ENCODE results near the gene ADAM12.
A peak's percentile ranks its signal among the peaks of the same experiment; 100 is the strongest.

ADAM12 gene

DNA sequence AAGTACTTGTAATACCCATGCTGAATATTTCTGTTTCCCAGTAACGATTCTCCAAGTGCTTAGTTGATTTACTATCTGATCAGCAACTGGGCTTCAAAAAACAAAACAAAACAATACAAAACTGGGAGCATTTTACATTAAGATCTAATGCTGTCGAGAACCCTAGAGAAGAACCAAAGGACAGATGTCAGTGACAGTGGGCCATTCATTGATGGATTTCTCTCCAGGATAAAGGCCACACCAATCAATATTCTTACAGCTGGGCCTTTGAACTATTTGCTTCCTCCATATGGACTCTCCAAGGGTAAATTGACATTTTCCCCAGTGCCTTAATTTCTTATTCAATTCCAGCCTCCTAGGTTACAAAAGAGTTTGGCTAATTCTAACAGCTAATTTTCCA lies 217.5 kb downstream of the ADAM12 start:
- no peak for DNase-seq

DNA sequence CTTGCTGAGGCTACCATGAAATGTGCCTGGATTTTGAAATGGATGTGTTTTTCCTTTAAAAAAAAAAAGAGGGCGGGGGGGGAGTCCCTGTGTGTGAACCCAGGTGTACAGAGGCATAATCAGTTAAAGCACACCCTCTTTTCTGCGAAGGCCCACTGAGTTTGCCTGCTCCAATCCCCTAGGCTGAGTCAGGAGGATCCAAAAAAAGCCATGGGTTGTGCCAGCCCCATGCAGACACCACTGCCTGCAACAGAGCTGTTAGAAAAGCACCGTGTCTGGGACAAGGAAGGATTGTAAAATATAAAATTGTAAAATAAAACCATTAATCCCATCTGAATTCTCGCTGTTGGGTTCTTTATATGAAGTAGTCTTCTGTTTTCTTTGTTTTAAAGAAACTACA lies 217.9 kb downstream of the ADAM12 start:
- DNase-seq = no peak

DNA sequence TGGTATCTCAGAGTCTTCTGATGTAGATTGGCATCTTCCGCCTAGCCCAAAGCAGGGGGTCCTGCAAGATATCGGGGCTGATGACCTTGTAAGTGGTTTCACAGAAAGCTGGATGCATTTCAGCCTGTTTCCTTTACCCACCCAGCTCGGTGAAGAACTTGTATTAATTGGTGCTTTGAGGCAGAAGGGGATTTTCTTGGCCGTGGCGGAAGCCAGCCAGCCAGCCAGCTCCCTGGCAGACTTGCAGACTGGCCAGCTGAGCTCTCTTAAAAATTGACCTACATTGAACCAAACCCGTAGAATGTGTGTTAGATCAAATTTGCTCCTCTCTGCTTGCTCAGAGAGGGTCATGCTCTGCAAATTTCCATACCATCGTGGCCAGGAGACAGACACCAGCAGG lies 218.4 kb downstream of the ADAM12 start:
- DNase-seq = no peak

DNA sequence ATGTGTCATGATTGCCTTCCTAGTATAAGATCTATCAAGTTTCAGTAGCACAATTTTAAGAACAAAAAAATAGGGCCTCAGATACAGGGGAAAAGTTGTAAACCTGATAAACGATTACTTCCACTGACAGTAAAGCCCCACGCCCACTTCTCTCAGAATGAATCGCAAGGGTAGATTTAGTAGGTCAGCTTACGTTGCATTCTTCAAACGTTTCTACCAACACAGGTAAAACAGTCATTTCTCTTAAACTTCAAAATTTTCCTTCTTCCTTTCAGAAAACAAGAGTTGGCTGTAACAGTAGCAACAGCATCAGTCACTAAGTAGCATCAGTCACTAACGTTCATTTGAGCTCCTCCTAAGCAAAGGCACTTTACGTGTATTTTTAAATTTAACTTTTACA lies 221.5 kb downstream of the ADAM12 start:
- DNase-seq = no peak

DNA sequence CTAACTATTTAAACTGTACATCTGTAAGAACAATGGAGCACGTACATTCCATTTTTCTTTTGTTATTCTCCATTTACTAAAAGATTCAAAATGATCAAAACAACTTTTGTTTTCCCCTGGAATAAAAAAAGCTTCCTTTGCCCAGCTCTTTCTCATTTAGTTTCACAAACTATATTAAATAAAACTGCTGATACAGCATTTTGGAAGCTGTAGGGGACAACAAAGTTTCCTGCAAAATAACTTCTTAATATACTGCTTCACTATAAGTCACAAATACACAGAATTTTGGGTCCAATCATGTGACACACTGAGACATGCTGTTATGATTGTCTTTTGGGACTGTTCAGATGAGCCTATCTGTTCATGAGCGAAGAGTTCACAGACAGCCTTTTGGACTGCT lies 222.4 kb downstream of the ADAM12 start:
- no peak for DNase-seq

DNA sequence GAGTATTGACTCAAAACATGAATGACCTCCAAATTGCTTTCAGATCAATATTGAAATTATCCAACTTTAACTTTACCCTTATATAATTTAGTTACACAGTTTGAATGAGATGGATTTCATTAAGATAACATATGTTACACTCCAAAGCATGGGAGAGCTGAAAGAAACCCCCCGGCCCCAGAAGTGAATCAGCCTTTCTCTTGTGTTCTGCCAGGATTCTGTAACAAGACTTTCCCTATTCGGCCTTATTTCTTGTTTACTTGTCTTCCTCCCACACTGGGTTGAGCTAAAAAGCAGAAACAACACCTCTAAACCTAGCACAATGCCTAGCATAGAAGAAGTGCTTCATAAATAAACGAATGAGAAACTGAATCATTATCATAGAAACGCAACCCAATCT lies 224.8 kb downstream of the ADAM12 start:
- DNase-seq = no peak

DNA sequence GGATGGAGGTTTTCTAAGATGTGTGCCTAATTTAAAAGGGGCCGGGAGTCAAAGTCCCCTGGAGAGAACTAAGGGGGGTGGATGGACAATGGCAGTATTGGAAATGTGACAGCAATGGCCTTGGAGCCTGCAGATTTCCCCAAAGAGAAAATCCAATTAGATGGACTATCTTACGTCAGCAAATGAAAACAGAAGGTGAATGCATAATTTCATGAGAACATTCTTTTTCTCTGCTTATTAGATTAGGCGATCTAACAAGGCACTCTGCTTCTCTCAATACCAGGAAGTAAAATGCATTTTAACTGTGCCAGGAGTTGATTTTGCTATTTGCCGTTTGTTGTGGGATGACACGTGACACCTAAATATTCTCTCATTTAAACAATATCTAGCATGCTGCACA lies 226.6 kb downstream of the ADAM12 start:
- no peak for DNase-seq

DNA sequence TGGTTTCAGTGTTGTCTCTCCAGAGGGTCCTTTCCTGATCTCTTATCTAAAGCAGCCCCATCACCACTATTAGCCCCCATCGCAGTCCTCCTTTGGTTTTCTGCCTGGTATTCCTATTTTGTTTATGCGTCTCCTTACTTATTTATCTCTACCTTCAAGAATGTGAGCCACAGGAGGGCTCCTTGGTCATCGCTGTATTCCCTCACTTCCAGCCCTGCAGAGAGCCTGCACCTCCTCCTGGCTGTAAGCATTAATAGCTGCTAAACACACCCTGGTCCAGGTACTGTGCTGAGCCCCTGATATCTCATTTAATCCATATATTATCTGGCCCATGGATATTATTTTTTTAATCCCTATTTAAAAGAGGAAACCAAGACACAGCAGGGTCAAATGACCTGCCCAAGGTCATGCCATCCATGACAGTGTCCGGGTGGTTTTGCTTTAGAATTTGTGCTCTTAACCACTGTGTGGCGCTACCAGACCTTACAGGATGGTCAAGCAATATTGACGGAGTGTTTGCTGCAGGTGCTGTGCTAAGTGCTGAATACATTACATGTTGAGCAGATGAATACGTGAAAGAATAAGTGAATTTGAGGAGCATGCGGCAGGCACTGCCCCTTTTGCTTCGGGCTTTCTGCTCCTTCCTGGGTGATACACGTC lies 227.2 kb downstream of the ADAM12 start:
- DNase-seq = no peak

DNA sequence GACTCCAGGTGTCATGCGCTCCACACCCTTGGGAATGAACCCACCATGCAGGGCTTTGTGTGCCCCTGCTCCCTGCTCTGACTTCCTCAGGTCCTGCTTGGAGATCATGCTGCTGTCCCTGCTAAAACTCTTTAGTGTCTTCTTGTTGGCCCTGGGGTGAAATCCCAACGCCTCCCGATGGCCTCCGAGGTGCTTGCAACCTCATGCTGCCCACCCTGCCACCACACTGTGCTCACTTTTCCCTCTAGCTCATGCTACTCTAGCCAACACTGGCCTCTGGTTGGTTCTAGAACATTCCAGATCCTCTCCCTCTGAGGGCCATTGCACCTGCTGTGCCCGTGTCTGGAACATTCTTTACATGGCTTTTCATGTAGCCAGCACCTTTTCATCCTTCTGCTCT lies 227.7 kb downstream of the ADAM12 start:
- no peak for DNase-seq

DNA sequence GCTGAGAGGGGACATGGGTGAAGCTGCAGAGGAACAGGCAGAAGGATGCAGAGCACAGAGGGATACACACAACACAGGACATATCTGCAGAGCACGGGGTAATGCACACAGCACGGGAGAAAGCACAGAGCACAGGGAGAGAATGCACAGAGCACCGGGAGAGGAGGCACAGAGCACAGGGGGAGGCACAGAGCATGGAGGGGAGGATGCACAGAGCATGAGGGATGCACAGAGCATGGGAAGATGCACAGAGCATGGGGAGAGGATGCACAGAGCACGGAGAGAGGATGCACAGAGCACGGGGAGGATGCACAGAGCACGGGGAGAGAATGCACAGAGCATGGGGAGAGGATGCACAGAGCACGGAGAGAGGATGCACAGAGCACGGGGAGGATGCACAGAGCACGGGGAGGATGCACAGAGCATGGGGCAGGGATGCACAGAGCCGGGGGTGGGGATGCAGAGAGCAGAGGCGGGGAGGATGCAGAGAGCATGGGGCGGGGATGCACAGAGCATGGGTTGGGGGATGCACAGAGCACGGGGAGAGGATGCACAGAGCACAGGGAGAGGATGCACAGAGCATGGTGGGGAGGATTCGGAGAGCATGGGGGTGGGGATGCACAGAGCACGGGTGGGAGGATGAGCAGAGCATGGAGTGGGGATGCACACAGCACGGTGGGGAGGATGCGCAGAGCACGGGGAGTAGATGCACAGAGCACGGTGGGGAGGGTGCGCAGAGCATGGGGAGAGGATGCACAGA lies 230.0 kb downstream of the ADAM12 start:
- no peak for DNase-seq

DNA sequence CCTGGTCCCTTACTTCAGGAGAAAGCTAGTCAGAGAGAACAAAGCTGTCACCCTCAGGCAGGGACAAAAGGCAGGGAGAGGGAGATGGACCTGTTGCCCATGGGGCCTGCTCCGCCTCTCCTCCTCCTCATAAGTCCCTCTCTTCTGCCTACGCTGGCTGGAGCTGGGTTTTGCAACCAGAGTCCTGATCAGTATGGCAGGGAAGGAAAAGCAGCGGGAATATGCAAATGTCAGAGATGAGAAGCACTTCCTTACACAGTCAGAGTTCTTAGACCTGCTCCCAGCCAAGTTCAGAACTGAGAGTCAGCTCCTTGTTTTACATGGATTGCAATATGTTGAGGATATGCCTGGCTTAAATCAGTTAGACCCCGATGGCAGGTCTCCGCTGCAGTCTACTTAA lies 231.1 kb downstream of the ADAM12 start:
- no peak for DNase-seq

DNA sequence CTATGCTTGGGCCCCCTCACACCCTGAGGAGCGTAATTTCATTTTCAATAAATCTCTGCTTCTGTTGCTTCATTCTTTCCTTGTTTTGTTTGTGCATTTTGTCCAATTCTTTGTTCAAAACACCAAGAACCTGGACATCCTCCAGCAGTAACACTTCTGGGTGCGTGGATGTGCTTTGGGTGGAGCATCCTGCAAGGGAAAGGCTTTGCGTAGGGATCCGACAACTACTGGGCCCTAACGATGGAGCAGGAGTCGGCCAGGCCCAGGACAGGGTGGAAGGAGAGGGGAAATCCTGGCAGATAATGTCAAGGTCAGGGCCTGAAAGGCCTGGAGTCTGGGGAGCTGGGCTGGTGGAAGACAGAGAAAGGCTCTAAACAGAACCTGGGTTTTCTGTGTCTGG lies 231.8 kb downstream of the ADAM12 start:
- no peak for DNase-seq

DNA sequence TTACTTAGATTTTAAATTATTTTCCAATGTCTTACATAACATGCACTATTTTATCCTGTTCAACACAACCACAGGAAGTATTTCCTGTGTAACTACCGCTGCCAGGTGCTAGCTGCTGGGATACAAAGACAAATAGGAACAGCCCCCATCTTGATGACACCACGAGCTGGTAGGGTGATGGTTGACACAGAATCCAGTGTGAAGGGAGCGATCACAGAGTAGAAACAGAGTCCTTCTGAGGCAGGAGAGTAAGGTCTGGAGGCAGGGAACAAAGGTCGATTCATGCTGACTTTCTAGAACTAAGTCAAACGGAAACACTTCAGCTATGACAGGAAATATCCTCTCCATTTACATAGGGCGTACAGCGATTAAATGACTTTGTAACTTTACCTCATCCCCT lies 232.3 kb downstream of the ADAM12 start:
- no peak for DNase-seq

DNA sequence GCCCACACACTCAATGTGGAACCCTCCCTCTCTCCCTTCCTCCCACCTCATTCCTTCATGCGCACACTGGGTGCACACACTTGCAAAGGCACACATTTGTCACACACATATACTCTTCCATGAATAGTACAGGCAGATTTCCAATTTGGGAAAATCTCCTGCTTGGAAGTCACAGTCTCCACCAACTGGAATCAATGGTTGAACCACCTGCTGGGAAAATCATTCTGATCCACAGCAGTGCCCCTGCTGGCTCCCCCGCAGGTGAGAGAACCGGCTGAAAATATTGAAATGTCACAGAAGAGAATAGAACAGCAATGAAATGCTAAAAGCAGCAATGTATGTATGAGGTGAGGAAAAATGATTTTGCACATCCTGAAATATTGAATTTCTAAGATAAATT lies 232.7 kb downstream of the ADAM12 start:
- no peak for DNase-seq

DNA sequence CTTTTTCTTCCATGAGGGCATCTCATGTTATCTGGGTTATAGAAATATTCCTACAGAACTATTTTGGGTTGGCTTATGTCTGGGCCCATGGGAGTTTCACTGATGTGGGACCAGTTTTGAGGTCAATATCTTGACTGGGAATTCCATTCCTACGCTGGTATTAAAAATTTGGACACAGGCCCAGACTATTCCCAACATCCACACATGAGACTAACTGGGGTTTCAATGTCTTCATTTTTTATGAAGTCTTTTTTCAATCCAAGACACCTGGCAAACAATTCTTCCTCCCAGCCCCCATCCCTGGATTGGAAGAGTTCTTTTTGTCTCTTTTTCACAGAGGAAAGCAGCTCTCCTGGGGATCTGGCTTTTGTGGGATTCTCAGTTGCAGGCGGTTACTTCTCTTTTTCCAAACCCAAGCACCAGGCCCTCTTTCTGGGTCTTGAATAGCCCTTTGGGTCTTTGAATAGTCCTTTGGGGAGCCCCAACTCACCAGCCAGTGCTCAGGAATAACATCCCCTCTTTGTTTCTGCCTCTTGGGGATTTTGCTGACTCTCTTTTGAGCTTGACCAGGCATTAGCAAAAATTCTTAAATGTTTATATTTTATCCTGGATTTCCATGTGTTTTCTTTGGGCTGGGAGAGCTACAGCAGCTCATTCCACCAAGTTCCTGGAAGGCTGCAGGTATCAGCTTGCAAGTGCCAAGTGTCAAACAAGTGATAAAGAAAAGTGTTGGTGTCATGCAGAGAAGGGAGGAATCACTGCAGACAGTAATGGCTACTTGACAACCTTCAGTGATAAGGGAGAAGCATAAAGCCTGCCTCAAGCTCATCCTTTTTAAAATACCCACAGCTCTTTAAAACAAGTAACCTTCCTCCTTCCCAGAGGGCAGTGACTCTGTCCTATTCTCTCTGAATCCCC lies 234.3 kb downstream of the ADAM12 start:
- no peak for DNase-seq

DNA sequence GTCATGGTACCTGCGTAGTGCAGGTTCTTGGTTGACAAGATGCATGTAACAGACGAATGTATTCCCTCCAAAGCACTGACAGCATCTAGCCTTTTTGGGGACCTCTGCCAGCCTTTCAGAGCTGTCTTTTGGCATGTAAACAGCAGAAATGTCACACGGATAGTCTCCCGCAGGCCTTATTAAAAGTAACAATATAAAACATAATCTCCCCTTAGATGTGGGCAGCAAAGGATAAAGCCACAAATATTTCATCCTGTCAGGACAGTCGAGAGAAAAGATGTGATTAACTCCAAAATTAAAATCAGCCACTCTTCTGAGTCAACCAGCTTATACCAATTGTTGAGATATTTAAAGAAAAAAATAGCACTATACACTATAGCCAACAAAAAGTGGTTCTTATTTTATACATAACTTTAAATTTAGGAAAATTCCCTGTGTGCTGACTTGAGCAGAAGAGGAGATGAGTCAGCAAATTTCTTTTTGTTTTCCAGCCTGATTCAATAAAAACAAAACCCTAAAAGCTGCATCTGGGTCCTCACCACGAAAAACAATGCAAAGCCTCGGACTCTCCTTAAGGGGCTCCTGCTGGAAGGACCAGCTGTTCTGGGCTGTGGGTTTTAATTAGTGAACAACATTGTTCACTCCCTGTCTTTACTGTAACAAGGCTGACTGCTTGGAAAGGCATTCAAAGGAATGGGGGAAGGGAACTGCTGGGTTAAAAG lies 240.2 kb downstream of the ADAM12 start:
- DNase-seq = no peak

DNA sequence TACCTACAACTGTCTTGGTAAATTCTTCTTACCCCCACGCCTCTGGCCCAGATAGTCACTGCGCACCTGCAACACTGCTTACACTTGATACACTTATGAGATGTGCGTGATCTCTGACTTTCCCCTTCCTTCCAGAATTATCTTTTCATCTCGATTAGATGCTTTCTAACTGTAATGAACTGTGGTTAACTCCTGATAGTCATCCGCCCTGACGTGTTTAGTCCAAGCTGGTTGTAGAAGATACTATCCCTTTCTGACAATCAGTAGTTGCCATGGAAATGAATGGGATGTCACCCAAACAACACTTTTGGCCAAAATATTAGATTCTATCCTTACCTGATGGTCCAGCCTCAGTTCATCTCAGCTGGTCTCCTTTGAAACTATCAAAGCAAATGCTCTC lies 241.5 kb downstream of the ADAM12 start:
- no peak for DNase-seq

DNA sequence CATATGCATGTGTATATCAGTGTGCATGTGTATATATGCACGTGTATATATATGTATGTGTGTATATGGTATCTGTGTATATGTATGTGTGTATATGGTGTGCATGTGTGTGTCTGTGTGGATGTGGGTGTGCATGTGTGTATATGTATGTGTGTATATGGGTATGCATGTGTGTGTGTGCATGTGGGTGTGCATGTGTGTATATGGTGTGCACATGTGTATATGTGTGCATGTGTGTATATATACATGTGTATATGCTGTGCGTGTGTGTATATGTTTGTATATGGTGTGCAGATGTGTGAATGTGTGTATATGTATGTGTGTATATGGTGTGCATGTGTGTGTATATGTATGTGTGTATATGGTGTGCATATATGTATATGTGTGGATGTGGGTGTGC lies 245.2 kb downstream of the ADAM12 start:
- no peak for DNase-seq

DNA sequence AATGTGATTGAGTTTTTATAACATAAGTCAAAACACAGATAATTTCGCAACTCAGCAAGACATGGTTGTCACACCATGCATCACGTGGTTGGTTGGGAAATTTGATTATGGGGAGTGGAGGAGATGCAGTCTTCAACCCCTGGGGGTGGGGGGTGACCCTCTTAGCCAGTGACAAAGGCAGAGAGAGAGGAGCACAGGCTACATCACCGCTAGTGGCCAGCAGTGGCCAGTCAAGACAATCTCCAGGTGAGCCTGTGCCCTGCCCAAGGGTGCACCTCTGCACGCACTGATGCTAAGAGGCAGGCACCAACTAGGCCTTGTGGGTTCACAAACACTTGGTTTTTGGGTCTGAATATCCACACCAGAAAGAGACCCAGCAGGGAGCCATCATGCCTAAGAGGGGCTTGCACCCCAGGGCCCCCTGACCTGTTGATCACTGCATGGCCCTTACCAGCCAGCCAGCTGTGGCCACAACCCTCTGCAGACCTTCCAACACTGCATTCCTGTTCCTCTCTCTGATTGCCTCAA lies 247.5 kb downstream of the ADAM12 start:
- DNase-seq = no peak

DNA sequence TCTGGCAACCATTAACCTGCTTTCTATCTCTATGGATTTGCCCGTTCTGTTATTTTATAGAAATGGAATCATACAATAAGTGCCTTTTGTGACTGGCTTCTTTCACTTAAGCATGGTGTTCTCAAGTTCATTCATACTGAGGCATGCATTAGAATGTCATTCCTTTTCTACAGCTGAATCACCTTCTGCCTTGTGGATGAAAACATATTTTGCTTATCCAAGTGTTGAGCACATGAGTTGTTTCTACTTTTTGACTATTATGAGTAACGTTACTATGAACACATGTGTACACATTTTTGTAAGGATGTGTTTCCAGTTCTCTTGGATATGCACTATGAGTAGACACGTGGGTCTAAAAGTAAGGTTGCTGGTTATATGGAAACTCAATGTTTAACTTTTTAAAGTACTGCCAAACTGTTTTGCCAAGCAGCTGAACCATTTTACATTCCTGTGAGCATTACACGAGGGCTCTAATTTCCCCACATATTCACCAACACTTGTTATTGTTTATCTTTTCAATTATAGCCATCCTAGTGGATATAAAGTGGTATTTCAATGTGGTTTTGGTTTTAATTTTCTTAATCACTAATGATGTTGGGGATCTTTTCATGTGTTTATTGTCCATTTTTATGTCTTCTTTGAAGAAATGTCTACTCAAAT lies 250.6 kb downstream of the ADAM12 start:
- no peak for DNase-seq

DNA sequence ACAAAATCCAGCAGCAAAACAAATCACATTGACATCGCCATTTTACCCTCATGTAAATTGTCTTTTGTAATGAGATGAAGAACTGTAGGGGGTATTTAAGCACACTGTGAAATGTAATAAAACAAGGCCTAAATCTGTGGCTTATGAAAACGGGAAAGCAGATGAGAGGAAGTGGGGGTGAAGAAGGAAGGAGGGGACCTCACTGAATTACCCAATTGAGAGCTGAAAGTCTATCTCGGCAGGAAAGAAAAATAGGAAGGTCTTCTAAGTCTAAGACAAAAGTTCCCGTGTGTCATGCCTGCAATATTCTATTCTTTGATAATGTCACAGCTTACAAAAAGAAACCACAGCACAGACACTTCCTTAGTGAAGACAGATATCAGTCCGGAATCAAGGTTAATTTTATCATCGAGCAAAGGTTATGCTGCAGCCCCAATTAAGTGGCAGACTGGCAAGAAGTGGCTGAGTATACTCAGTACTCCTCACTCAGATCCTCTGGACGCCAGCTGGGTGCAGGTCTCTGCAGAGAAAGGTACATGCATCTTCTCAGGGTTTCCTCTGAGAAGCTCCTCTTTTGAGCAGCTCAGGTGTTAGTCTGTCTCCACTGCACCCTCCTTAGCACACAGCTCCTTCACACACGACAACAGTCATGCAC lies 252.2 kb downstream of the ADAM12 start:
- peak; percentile 71 for DNase-seq

DNA sequence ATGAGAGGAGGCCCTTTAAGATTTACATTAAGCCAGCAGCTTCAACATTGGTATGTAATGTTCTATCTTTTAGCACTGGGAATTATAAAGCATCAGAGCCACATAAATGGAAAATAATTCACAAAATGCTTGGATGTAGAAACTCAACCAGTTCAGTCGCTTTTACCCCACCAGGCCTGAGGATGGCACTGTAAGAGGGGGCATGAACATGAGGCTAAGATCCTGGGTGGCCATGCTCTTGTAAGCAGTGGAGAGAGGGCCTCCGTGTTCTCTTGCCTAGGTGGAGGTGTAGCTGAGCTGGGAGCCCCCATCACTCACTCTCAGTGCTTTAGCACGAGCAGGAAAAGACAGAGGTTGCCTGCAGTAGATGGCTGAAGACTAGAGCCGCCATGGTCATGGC lies 253.1 kb downstream of the ADAM12 start:
- DNase-seq = no peak

Data from KG1 (cell line).